OCI-LY7 (cell line): ENCODE data around the gene ARHGEF10L. TPM values are rescaled to one million over a fixed set of nuclear protein-coding genes. Genes with fewer than 3 reads are reported as not detected.

Experiments
- BruUV-seq: library from RNA; stranded (reverse); fragments of 400-500 nt; replicated peaks from 2 replicates; lab custom pipeline; 2021; lab: Mats Ljungman, UMichigan
- CTCF ChIA-PET: fragments of 300-600 bp; sonication (Branson Sonifier 250); formaldehyde crosslinking; loops from one replicate; lab custom pipeline; 2022; ENCODE audit warnings: antibody characterized with exemption; ENCODE audit not compliant: unreplicated experiment; lab: Charles Lee
- POLR2A ChIA-PET: fragments of 300-600 bp; sonication (Branson Sonifier 250); formaldehyde crosslinking; loops from one replicate; lab custom pipeline; 2022; ENCODE audit warnings: antibody characterized with exemption; lab: Charles Lee
- DNase-seq: peaks from one replicate; pipeline ENCODE4 v3.0.0-alpha.2; 2015; ENCODE audit warnings: low spot score
- H2AFZ ChIP-seq: fragments of 200-600 bp; sonication (generic), shearing (Covaris generic); 2 replicates; pipeline ENCODE4 v1.6.1; 2014; ENCODE audit warnings: mild to moderate bottlenecking, antibody characterized with exemption, low read length, moderate library complexity
- H3K27ac ChIP-seq: fragments of 200-600 bp; sonication (generic); 2 replicates; pipeline ENCODE4 v1.5.1; 2014; ENCODE audit warnings: mixed run types, low read depth, mild to moderate bottlenecking, moderate library complexity, low read length, inconsistent platforms; ENCODE audit not compliant: poor library complexity, severe bottlenecking
- H3K36me3 ChIP-seq: fragments of 200-600 bp; sonication (generic); 2 replicates; pipeline ENCODE4 v1.6.1; 2014; ENCODE audit warnings: mild to moderate bottlenecking, antibody characterized with exemption, low read length, moderate library complexity, mixed read lengths; ENCODE audit not compliant: insufficient read depth
- H3K4me1 ChIP-seq: fragments of 200-600 bp; sonication (generic); 2 replicates; pipeline ENCODE4 v1.5.1; 2014; ENCODE audit warnings: mild to moderate bottlenecking, low read length; ENCODE audit not compliant: insufficient read depth, poor library complexity, severe bottlenecking
- H3K4me2 ChIP-seq: fragments of 200-600 bp; sonication (generic); 2 replicates; pipeline ENCODE4 v1.6.1; 2014; ENCODE audit warnings: mild to moderate bottlenecking, low read length
- H3K4me3 ChIP-seq: fragments of 200-600 bp; sonication (generic); 2 replicates; pipeline ENCODE4 v1.5.1; 2014; ENCODE audit warnings: mild to moderate bottlenecking, low read depth, low read length; ENCODE audit not compliant: poor library complexity, severe bottlenecking
- H3K79me2 ChIP-seq: fragments of 200-600 bp; sonication (generic); 2 replicates; pipeline ENCODE4 v1.6.1; 2016; ENCODE audit warnings: low read depth, mild to moderate bottlenecking, low read length, moderate library complexity, mixed read lengths; ENCODE audit not compliant: insufficient read depth
- H3K9me2 ChIP-seq: fragments of 200-600 bp; sonication (generic); 2 replicates; pipeline ENCODE4 v1.6.1; 2016; ENCODE audit warnings: mild to moderate bottlenecking, low read length, mixed read lengths; ENCODE audit not compliant: insufficient read depth
- H3K9me3 ChIP-seq: fragments of 200-600 bp; sonication (generic); 2 replicates; pipeline ENCODE4 v1.6.1; 2014; ENCODE audit warnings: mild to moderate bottlenecking, mixed run types, low read length, mixed read lengths
- H4K20me1 ChIP-seq: fragments of 200-600 bp; sonication (generic); 2 replicates; pipeline ENCODE4 v1.6.1; 2014; ENCODE audit warnings: mild to moderate bottlenecking, antibody characterized with exemption, low read length, moderate library complexity, mixed read lengths; ENCODE audit not compliant: insufficient read depth
- CTCF ChIP-seq: fragments of 200-600 bp; sonication (generic); conservative IDR thresholded peaks from 2 replicates; pipeline ENCODE4 v1.5.1; 2014; ENCODE audit warnings: mild to moderate bottlenecking, antibody characterized with exemption, low read length, moderate library complexity, mixed read lengths
- EZH2phosphoT487 ChIP-seq: fragments of 200-600 bp; sonication (generic); IDR thresholded peaks from 2 replicates; pipeline ENCODE4 v1.6.1; 2018; ENCODE audit warnings: low read depth, borderline replicate concordance, mild to moderate bottlenecking, mixed run types, antibody characterized with exemption, low read length, moderate library complexity, mixed read lengths
- intact Hi-C: fragments of 100-400 bp; cut with micrococcal nuclease; formaldehyde crosslinking; loops from one replicate; pipeline ENCODE4 v1.10.0; 2022; ENCODE audit not compliant: unreplicated experiment
- total RNA-seq, 2 experiments: library from RNA; depleted of rRNA in 1 of 2; stranded (reverse); fragments of >200 nt in 1 of 2; shearing (Covaris generic) in 1 of 2; gene quantifications; 2 replicates each; pipeline ENCODE4 v1.2.3, GENCODE V29; 2014 to 2022

ARHGEF10L gene
- total RNA-seq, 2 experiments from 2014 or later: 2.4 TPM; not detected in 1

- Histone ChIP-seq H3K9me2 (no peaks in the 10 kb centered on the region), H3K4me3 (no peak overlapping the region), H3K9me3 (no peaks in the 10 kb centered on the region), H3K27ac (no peak overlapping the region), H3K4me1 (no peaks in the 10 kb centered on the region), H3K36me3 (no peaks in the 10 kb centered on the region), H2AFZ (no peak overlapping the region), H4K20me1 (no peaks in the 10 kb centered on the region), H3K4me2 (no peak overlapping the region), H3K79me2 (no peaks in the 10 kb centered on the region)
- POLR2A ChIA-PET: no interaction called here
- DNase-seq: no peak
- intact Hi-C loops: no loop called here
- no peak for TF ChIP-seq CTCF
- TF ChIP-seq EZH2phosphoT487: no peak
- CTCF ChIA-PET: no interaction called here
- no TSS peak for BruUV-seq
Measured at GRCh38 chr1:17654519-17654918, 115.0 kb downstream of the ARHGEF10L start.

- DNase-seq: no peak
- TF ChIP-seq EZH2phosphoT487: no peak
- TF ChIP-seq CTCF: no peak
- no peaks in the 10 kb centered on the region for H3K36me3 ChIP-seq
- intact Hi-C loops: no loop called here
- CTCF ChIA-PET: no interaction called here
- H3K9me2 ChIP-seq: no peaks in the 10 kb centered on the region
- no peak overlapping the region for H3K4me3 ChIP-seq
- H3K9me3 ChIP-seq: no peaks in the 10 kb centered on the region
- H3K79me2 ChIP-seq: no peaks in the 10 kb centered on the region
- no peak overlapping the region for H2AFZ ChIP-seq
- POLR2A ChIA-PET: no interaction called here
- H4K20me1 ChIP-seq: no peaks in the 10 kb centered on the region
- no peak overlapping the region for H3K4me2 ChIP-seq
- no peaks in the 10 kb centered on the region for H3K4me1 ChIP-seq
- no peak overlapping the region for H3K27ac ChIP-seq
- BruUV-seq: no TSS peak
Measured at GRCh38 chr1:17655169-17655568, 115.7 kb downstream of the ARHGEF10L start.

- TF ChIP-seq CTCF (no peak), EZH2phosphoT487 (no peak)
- Histone ChIP-seq H3K79me2 (no peaks in the 10 kb centered on the region), H3K9me2 (no peaks in the 10 kb centered on the region), H4K20me1 (no peaks in the 10 kb centered on the region), H3K36me3 (no peaks in the 10 kb centered on the region), H2AFZ (no peak overlapping the region), H3K4me3 (no peak overlapping the region), H3K9me3 (no peaks in the 10 kb centered on the region), H3K4me1 (no peaks in the 10 kb centered on the region), H3K27ac (no peak overlapping the region), H3K4me2 (no peak overlapping the region)
- ChIA-PET POLR2A (no interaction called here), CTCF (no interaction called here)
- intact Hi-C loops: no loop called here
- no peak for DNase-seq
- no TSS peak for BruUV-seq
Measured at GRCh38 chr1:17655922-17656321, 116.4 kb downstream of the ARHGEF10L start.
